ENCODE data around the gene KDM8. TPM values are rescaled to one million over a fixed set of nuclear protein-coding genes. Genes with fewer than 3 reads are reported as not detected.

The KDM8 gene
- total RNA-seq, 1 donor from 2014 or later: 12.5 TPM

GRCh38 chr16:27190316-27190871 lies 12.9 kb upstream of the KDM8 start:
- TF ChIP-seq, protein P1, sequence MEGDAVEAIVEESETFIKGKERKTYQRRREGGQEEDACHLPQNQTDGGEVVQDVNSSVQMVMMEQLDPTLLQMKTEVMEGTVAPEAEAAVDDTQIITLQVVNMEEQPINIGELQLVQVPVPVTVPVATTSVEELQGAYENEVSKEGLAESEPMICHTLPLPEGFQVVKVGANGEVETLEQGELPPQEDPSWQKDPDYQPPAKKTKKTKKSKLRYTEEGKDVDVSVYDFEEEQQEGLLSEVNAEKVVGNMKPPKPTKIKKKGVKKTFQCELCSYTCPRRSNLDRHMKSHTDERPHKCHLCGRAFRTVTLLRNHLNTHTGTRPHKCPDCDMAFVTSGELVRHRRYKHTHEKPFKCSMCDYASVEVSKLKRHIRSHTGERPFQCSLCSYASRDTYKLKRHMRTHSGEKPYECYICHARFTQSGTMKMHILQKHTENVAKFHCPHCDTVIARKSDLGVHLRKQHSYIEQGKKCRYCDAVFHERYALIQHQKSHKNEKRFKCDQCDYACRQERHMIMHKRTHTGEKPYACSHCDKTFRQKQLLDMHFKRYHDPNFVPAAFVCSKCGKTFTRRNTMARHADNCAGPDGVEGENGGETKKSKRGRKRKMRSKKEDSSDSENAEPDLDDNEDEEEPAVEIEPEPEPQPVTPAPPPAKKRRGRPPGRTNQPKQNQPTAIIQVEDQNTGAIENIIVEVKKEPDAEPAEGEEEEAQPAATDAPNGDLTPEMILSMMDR (IDR thresholded peaks at IDR 0.05; ENCODE audit: unreplicated experiment): no peak
- H3K27me3 Mint-ChIP-seq: peaks cover 4% of the 10 kb centered on the region
- no peaks in the 10 kb centered on the region for H3K36me3 Mint-ChIP-seq (ENCODE audit: insufficient read depth)
- peaks cover 1% of the 10 kb centered on the region for H3K4me1 Mint-ChIP-seq (ENCODE audit: low read depth)
- no peak overlapping the region for H3K4me3 Mint-ChIP-seq (ENCODE audit: low read depth)
- H3K27ac Mint-ChIP-seq: no peak overlapping the region
- H3K9me3 Mint-ChIP-seq (ENCODE audit: low read depth): no peaks in the 10 kb centered on the region
- no peak for DNase-seq (ENCODE audit: low spot score, unreplicated experiment)

DNA sequence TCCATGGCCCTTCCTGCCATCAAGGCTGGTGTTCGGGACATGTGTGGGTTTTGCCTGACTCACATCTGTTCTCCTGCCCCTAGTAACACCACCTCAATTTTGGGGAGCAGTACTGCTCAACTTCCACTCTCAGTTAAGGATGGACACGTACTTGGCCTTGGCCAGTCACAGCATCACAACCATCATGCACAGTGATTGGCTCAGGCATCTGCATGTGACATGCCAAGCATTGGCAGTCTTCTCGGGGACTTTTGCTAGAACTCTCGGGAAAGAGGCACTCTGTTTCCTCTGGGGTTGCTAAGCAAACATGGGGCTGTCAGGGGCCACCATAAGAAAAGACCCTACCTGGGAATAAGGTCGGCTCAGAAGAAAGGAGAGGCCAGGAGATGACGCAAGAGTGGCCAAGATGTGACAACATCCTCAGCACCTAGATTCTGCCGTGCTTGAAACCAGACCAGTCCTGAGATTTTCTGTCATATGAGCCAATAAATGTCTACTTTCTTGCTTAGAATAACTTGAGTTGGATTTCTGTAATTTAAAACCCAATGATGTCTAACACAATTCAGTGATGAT lies 11.9 kb upstream of the KDM8 start:
- no peaks in the 10 kb centered on the region for H3K9me3 Mint-ChIP-seq (ENCODE audit: low read depth)
- peaks cover 4% of the 10 kb centered on the region for H3K27me3 Mint-ChIP-seq

DNA sequence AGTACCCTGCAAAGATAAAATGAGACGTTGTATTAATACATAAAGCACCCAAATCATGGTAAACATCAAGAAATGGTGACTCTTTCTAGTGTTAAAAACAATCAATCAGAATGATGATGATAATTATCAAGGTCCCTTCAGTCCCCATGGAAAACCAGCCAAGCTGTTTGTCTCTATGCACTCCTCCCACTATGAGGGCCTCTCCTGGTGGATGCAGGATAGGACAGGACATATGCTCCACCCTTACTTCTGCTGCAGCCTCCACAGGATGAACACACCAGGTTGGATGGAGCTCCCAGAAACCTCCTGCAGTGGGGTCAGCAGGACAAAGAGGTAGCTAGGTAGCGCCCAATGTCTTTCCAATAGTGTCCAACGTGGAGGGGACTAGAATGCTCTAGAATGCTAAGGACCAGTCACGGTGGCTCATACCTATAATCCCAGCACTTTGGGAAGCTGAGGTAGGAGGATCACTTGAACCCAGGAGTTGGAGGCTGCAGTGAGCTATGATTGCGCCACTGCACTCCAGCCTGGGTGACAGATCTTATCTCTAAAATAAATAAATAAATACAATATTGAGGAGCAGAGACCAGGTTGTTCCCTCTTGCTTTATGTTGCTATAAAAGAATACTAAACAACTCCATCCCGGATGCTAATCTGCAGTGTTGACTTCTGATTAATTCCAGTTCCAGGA lies 9.9 kb upstream of the KDM8 start:
- no peak overlapping the region for H3K27ac Mint-ChIP-seq
- DNase-seq (ENCODE audit: low spot score, unreplicated experiment): no peak
- peaks cover 1% of the 10 kb centered on the region for H3K4me1 Mint-ChIP-seq (ENCODE audit: low read depth)
- H3K9me3 Mint-ChIP-seq (ENCODE audit: low read depth): no peaks in the 10 kb centered on the region
- H3K4me3 Mint-ChIP-seq (ENCODE audit: low read depth): no peak overlapping the region
- TF ChIP-seq, protein P1 (IDR thresholded peaks at IDR 0.05; ENCODE audit: unreplicated experiment): no peak
- H3K36me3 Mint-ChIP-seq (ENCODE audit: insufficient read depth): no peaks in the 10 kb centered on the region
- peaks cover 4% of the 10 kb centered on the region for H3K27me3 Mint-ChIP-seq

More for the DNA sequence above, 11.9 kb upstream of the KDM8 start:
- Mint-ChIP-seq H3K4me3 (ENCODE audit: low read depth) (no peak overlapping the region), H3K27ac (no peak overlapping the region), H3K4me1 (ENCODE audit: low read depth) (peaks cover 1% of the 10 kb centered on the region), H3K36me3 (ENCODE audit: insufficient read depth) (no peaks in the 10 kb centered on the region)
- no peak for DNase-seq (ENCODE audit: low spot score, unreplicated experiment)
- TF ChIP-seq, protein P1 (IDR thresholded peaks at IDR 0.05; ENCODE audit: unreplicated experiment): no peak

DNA sequence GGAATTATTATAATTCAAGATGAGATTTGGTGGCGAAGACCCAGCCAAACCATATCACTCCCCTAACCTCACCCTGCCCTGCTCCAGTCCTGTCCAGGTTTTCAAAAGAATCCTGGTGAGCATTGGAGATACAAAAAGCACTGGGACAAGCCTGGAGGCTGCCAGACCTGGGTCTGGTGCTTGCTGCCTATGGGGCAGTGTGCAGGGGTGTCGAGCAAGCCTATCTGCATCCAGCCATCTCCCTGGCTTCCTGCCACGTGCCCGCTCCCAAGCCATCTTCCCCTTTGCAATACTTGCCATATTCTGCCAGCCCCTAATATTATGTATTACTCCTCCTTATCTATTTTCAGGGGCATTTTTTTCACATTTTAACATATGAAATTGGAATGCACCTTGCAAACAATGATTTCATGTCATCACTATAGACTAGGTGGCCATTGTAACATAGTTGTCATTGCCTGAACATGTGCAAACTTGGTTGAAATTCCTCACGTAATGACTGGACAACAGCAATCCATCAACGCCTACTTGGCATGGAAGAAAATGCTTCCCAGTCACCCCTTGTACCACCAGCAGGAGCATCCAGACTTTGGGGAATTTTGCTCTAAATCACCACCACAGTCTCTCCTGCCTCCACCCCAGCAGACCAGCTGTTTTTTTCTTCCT lies 8.1 kb upstream of the KDM8 start:
- no peaks in the 10 kb centered on the region for H3K9me3 Mint-ChIP-seq (ENCODE audit: low read depth)
- no peaks in the 10 kb centered on the region for H3K36me3 Mint-ChIP-seq (ENCODE audit: insufficient read depth)
- H3K27ac Mint-ChIP-seq: peak overlapping the region; percentile 45
- TF ChIP-seq, protein P1 (IDR thresholded peaks at IDR 0.05; ENCODE audit: unreplicated experiment): no peak
- H3K4me1 Mint-ChIP-seq (ENCODE audit: low read depth): no peaks in the 10 kb centered on the region
- no peak for DNase-seq (ENCODE audit: low spot score, unreplicated experiment)
- no peak overlapping the region for H3K4me3 Mint-ChIP-seq (ENCODE audit: low read depth)
- no peaks in the 10 kb centered on the region for H3K27me3 Mint-ChIP-seq

GRCh38 chr16:27195941-27196595 lies 7.3 kb upstream of the KDM8 start:
- Mint-ChIP-seq H3K27me3 (no peaks in the 10 kb centered on the region), H3K9me3 (ENCODE audit: low read depth) (peaks cover 3% of the 10 kb centered on the region), H3K36me3 (ENCODE audit: insufficient read depth) (no peaks in the 10 kb centered on the region), H3K4me3 (ENCODE audit: low read depth) (no peak overlapping the region), H3K4me1 (ENCODE audit: low read depth) (no peaks in the 10 kb centered on the region), H3K27ac (no peak overlapping the region)
- DNase-seq (ENCODE audit: low spot score, unreplicated experiment): no peak
- TF ChIP-seq, protein P1 (IDR thresholded peaks at IDR 0.05; ENCODE audit: unreplicated experiment): no peak

Measured in progenitor cell of endocrine pancreas (in vitro differentiated cells).